Activated CD4-positive, alpha-beta T cell treated with anti-CD3 and anti-CD28 coated beads for 48 hours (primary cell): Measurements from ENCODE around the gene SOX6.

ENCODE experiments used
- DNase-seq: peaks from one replicate; pipeline ENCODE4 v3.0.0-alpha.2; 2020

SOX6 gene

GRCh38 chr11:16136792-16137390 lies 219.5 kb downstream of the SOX6 start:
- no peak for DNase-seq

DNA sequence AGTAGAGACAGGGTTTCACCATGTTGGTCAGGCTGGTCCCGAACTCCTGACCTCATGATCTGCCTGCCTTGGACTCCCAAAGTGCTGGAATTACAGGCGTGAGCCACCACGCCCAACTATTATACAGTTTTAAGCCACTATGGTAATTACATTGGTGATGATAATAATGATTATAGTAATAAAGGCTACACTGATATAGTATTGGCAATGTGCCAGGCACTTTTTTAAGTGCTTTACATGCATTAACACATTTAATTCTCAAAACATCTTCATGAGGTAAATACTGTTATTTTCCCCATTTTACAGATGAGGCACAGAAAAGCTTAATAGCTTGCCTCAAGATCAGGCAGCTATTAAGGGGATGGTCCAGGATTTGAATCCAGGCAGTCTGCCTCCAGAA lies 222.5 kb downstream of the SOX6 start:
- DNase-seq: no peak

GRCh38 chr11:16127732-16128131 lies 228.6 kb downstream of the SOX6 start:
- DNase-seq: no peak

GRCh38 chr11:16126362-16126761 lies 230.0 kb downstream of the SOX6 start:
- no peak for DNase-seq

DNA sequence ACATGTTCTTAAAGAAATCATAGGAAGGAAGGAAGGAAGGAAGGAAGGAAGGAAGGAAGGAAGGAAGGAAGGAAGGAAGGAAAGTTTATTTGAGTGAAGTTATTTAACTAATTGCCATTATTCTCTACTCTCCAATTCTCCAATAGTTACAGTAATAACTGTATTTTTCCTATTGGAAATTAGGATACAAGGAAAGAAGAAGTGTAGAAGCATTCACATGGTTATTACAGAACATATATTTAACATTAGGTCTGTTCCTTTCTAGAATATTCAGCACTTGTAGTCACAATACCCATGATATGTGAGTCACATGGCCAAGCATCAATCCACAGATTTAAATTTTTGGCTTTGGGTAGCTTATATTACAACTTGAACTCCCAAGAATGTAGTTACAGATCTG lies 230.6 kb downstream of the SOX6 start:
- DNase-seq: no peak

DNA sequence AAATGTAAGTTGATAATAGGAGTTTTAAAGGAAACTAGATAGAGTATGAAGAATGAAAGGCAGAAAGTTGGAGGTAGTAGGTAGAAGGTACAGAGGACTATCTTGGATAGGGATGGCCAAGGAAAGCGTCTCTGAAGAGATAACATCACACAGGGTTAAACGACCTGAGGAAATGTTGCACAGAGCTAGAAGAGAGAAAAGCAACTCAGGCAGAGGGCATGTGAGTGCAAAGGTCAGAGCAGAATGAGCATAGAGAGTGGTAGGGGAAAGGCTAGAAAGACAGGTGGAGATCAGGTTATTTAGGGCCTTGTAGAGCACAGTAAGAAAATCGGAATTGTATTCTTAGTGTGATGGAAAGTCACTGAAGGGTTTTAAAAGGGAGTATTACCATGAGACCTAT lies 232.0 kb downstream of the SOX6 start:
- no peak for DNase-seq

- no peak for DNase-seq
These were observed 234.5 kb downstream of the SOX6 start for GRCh38 chr11:16121853-16122252.

- DNase-seq: no peak
These were observed 236.3 kb downstream of the SOX6 start for GRCh38 chr11:16120008-16120407.

GRCh38 chr11:16117989-16118756 lies 238.2 kb downstream of the SOX6 start:
- no peak for DNase-seq

- no peak for DNase-seq
These were observed 241.1 kb downstream of the SOX6 start for GRCh38 chr11:16114978-16115871.

DNA sequence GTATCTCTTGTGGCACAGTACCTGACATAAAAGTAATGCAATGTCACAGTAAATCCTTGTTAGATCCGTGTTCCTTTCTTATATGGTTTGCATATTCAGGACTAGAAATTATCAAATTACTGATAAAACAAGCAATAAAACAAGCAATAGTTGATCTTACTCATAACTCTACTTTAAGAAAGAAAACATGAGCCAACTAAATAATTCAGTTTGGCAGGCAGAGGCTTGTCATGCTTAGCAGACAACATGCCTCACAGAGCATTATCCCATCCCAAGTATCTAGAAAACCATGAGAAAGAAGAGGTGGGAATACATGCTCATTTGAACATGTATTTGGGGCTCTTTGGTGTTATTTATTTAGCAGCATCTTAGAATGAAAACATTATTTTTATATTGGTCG lies 241.9 kb downstream of the SOX6 start:
- DNase-seq: no peak

DNA sequence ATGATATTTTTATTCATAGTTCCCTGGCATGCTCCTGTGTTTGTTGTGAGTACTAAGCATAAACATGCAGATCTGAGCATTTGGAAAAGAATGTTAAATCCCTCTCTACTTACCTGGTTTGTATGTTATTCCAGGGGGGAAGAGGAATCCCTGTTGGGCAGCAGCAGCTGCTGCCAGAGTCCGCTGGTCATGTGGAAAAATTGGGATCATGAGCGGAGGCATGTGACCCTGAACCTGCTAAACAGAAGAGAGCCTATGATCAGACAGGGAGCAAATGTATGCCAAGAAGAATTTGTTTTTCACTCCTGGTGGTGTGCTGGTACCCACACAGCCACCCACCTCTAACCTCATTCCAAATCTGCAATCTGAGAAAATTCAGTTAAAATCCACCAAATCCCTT lies 244.7 kb downstream of the SOX6 start:
- no peak for DNase-seq

DNA sequence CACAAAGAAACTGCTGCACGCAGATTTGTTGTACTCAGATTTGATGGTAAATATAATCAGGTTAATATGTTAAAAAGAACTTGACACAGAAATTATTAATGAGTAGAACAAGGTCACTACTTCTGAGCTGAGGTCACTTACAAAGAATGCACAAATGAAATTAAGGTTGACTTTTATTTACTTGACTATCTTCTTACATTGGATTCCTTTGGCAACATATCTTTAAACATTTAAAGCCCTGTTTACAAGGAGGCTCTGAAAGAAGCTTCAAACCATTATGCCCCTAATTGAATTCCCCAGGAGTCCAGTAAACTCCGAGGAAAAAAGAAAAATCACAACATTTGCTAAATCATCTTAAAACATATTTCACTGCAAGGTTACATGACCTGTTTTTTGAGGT lies 245.5 kb downstream of the SOX6 start:
- DNase-seq: no peak

- no peak for DNase-seq
These were observed 256.9 kb downstream of the SOX6 start for GRCh38 chr11:16099343-16099900.

- no peak for DNase-seq
These were observed 257.7 kb downstream of the SOX6 start for GRCh38 chr11:16098526-16099205.

DNA sequence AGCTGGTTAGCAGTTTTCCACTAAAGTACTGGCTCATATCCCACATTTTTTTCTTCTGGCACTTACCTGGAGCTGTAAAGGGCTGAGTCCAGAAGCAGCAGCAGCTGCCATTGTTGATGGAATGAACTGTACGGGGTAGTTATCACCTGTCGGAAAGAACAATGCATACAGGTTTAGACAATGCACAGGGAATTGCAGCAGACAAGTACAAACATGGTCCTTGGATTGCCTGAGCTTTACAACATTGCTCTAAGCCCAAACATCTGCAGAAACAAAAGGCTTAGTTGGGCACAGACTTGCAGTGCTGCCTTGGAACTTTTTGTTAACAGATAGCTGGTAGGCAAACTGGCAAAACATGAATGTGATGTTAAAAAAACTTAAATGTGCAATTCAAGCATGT lies 258.8 kb downstream of the SOX6 start:
- no peak for DNase-seq

DNA sequence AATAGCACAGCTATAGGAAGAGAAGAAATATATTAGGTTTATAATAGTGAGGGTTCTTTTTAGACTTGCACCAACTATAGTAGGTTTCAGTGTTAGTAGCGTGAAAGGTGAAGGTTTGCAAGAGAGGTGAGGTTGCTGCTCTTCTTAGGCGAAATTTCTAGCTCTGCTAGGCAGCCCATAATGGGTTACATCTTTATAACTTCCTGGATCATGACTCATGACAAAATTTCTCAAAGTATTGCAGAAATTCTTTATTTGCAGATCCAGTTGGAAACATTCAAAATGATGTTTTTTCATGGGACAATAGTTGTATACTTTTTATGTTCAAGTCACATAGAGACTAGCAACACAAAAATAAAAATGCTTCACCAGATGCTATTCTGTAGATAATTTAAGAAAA lies 260.0 kb downstream of the SOX6 start:
- no peak for DNase-seq

- no peak for DNase-seq
These were observed 260.6 kb downstream of the SOX6 start for GRCh38 chr11:16095756-16096155.

GRCh38 chr11:16093889-16094653 lies 262.3 kb downstream of the SOX6 start:
- no peak for DNase-seq

- no peak for DNase-seq
These were observed 264.5 kb downstream of the SOX6 start for GRCh38 chr11:16091862-16092261.

DNA sequence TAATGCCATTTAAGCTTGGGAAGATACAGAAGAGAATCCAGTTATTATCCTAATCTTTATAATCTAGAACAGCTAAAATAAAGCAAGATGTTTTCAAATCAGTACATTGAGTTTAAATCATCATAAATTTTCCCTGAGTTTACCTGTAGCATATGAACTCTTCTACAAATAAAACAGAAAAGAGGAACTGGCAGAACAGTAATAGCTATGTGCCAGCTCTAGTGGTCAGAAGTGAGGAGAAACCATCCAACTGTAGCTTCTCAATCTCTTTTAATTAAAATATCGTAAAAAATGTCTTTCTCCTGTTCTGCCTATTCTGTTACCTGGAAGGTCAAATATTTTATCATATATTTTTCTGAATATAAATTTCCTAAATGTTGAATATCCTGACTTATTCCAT lies 266.9 kb downstream of the SOX6 start:
- no peak for DNase-seq

DNA sequence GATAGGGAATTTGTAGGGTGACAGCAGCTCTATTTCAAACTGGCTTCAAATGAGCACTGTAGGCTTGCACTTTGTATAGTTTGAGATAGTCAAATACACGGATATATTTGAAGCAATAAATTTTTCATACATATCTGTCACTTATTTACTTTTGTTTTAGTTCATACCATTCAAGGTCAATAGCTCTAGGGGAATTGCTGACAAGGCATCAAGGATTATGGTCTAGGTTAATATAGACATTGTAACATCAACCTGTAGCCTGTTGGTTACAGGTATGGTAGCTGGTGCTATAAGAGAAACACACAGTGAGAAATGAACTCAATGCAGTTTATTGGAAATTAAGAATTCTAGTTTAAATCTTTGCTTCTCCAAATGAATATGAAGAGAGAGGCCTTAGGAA lies 267.6 kb downstream of the SOX6 start:
- no peak for DNase-seq
